ENCODE results near the gene PI4KB. TPM values are rescaled to one million over a fixed set of nuclear protein-coding genes. Genes with fewer than 3 reads are reported as not detected.
"Not testable (repeated sequence)": the region's sequence is repeated elsewhere in the genome, so short reads cannot be mapped to it uniquely, and the experiment has no call there.

PI4KB gene
- total and polyA plus RNA-seq, 2 donors from 2014 or later, result 43.5 to 60.9 TPM

- Histone ChIP-seq H3K36me3 (ENCODE audit: control insufficient read depth in 2 of 3, insufficient read depth in 3 of 3, low read length in 3 of 3) (peaks cover 0 to 6% (median 0%) of the 10 kb centered on the region in 3 donors), H3K27me3 (ENCODE audit: control insufficient read depth, insufficient read depth, low read length) (no peaks in the 10 kb centered on the region), H3K9ac (ENCODE audit: low read length in 3 of 3) (peak overlapping the region; percentile 66 to 98 (median 94)), H3K27ac (ENCODE audit: low read depth in 2 of 2, low read length in 2 of 2) (peak overlapping the region; percentile 98 to 100), H3K4me3 (ENCODE audit: low read length in 3 of 3) (peak overlapping the region; percentile 93 to 97 (median 96)), H3K9me3 (ENCODE audit: control insufficient read depth in 2 of 3, insufficient read depth in 1 of 3, low read length in 3 of 3) (no peaks in the 10 kb centered on the region), H3K4me1 (ENCODE audit: control insufficient read depth in 2 of 3, insufficient read depth in 2 of 3, low read depth in 1 of 3, low read length in 3 of 3) (peaks cover 0 to 15% (median 0%) of the 10 kb centered on the region in 3 donors)
- peak; percentile 68 for FAIRE-seq
- TF ChIP-seq CTCF (IDR thresholded peaks at IDR 0.05; ENCODE audit: borderline replicate concordance, extremely low read depth, insufficient read depth), result peak; percentile 25
- peak; percentile 97 to 99 (median 98) for DNase-seq
- intact Hi-C loops (cut with DNase I), result no loop called here
These were observed 45.8 kb downstream of the PI4KB start for GRCh38 chr1:151281225-151281968.

GRCh38 chr1:151277249-151277648, 50.0 kb downstream of the PI4KB start:
- TF ChIP-seq CTCF (IDR thresholded peaks at IDR 0.05; ENCODE audit: borderline replicate concordance, extremely low read depth, insufficient read depth), result no peak
- intact Hi-C loops (cut with DNase I), result no loop called here
- DNase-seq (no peak), FAIRE-seq (no peak)
- Histone ChIP-seq H3K4me3 (ENCODE audit: low read length in 3 of 3) (no peak overlapping the region), H3K4me1 (ENCODE audit: control insufficient read depth in 2 of 3, insufficient read depth in 2 of 3, low read depth in 1 of 3, low read length in 3 of 3) (no peaks in the 10 kb centered on the region), H3K9me3 (ENCODE audit: control insufficient read depth in 2 of 3, insufficient read depth in 1 of 3, low read length in 3 of 3) (no peaks in the 10 kb centered on the region), H3K27ac (ENCODE audit: low read depth in 2 of 2, low read length in 2 of 2) (no peak overlapping the region), H3K9ac (ENCODE audit: low read length in 3 of 3) (no peak overlapping the region), H3K36me3 (ENCODE audit: control insufficient read depth in 2 of 3, insufficient read depth in 3 of 3, low read length in 3 of 3) (no peaks in the 10 kb centered on the region), H3K27me3 (ENCODE audit: control insufficient read depth, insufficient read depth, low read length) (no peaks in the 10 kb centered on the region)

- H3K4me1 ChIP-seq (ENCODE audit: control insufficient read depth in 2 of 3, insufficient read depth in 2 of 3, low read depth in 1 of 3, low read length in 3 of 3); H3K27ac ChIP-seq (ENCODE audit: low read depth in 2 of 2, low read length in 2 of 2); intact Hi-C loops (cut with DNase I); H3K4me3 ChIP-seq (ENCODE audit: low read length in 3 of 3); FAIRE-seq; DNase-seq; H3K9me3 ChIP-seq (ENCODE audit: control insufficient read depth in 2 of 3, insufficient read depth in 1 of 3, low read length in 3 of 3); H3K9ac ChIP-seq (ENCODE audit: low read length in 3 of 3); H3K27me3 ChIP-seq (ENCODE audit: control insufficient read depth, insufficient read depth, low read length); H3K36me3 ChIP-seq (ENCODE audit: control insufficient read depth in 2 of 3, insufficient read depth in 3 of 3, low read length in 3 of 3): not testable (repeated sequence)
These were observed 51.9 kb downstream of the PI4KB start for GRCh38 chr1:151275341-151275740.

GRCh38 chr1:151273924-151274466, 53.2 kb downstream of the PI4KB start:
- no peak for TF ChIP-seq CTCF (IDR thresholded peaks at IDR 0.05; ENCODE audit: borderline replicate concordance, extremely low read depth, insufficient read depth)
- FAIRE-seq, result no peak

More at GRCh38 chr1:151273924-151274466, 53.2 kb downstream of the PI4KB start:
- Histone ChIP-seq H3K9me3 (ENCODE audit: control insufficient read depth in 2 of 3, insufficient read depth in 1 of 3, low read length in 3 of 3) (no peaks in the 10 kb centered on the region), H3K9ac (ENCODE audit: low read length in 3 of 3) (no peak overlapping the region), H3K27ac (ENCODE audit: low read depth in 2 of 2, low read length in 2 of 2) (no peak overlapping the region), H3K36me3 (ENCODE audit: control insufficient read depth in 2 of 3, insufficient read depth in 3 of 3, low read length in 3 of 3) (no peaks in the 10 kb centered on the region), H3K4me3 (ENCODE audit: low read length in 3 of 3) (no peak overlapping the region), H3K4me1 (ENCODE audit: control insufficient read depth in 2 of 3, insufficient read depth in 2 of 3, low read depth in 1 of 3, low read length in 3 of 3) (no peaks in the 10 kb centered on the region), H3K27me3 (ENCODE audit: control insufficient read depth, insufficient read depth, low read length) (no peaks in the 10 kb centered on the region)
- intact Hi-C loops (cut with DNase I), result no loop called here
- DNase-seq, result peak in 1 of 5 donors; percentile 16
